GM18519 (cell line): Measurements from ENCODE around the gene PHLPP2.

ENCODE experiments used
- ATAC-seq: cut with Tn5 transposase; IDR thresholded peaks from one replicate; pipeline ENCODE4 v1.9.1; 2021; ENCODE audit warnings: mild to moderate bottlenecking, moderate library complexity; ENCODE audit not compliant: unreplicated experiment, low FRiP score

PHLPP2 gene, protein sequence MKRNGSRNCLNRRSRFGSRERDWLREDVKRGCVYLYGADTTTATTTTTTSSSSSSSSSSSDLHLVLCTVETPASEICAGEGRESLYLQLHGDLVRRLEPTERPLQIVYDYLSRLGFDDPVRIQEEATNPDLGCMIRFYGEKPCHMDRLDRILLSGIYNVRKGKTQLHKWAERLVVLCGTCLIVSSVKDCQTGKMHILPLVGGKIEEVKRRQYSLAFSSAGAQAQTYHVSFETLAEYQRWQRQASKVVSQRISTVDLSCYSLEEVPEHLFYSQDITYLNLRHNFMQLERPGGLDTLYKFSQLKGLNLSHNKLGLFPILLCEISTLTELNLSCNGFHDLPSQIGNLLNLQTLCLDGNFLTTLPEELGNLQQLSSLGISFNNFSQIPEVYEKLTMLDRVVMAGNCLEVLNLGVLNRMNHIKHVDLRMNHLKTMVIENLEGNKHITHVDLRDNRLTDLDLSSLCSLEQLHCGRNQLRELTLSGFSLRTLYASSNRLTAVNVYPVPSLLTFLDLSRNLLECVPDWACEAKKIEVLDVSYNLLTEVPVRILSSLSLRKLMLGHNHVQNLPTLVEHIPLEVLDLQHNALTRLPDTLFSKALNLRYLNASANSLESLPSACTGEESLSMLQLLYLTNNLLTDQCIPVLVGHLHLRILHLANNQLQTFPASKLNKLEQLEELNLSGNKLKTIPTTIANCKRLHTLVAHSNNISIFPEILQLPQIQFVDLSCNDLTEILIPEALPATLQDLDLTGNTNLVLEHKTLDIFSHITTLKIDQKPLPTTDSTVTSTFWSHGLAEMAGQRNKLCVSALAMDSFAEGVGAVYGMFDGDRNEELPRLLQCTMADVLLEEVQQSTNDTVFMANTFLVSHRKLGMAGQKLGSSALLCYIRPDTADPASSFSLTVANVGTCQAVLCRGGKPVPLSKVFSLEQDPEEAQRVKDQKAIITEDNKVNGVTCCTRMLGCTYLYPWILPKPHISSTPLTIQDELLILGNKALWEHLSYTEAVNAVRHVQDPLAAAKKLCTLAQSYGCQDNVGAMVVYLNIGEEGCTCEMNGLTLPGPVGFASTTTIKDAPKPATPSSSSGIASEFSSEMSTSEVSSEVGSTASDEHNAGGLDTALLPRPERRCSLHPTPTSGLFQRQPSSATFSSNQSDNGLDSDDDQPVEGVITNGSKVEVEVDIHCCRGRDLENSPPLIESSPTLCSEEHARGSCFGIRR (N-terminal part only)

DNA sequence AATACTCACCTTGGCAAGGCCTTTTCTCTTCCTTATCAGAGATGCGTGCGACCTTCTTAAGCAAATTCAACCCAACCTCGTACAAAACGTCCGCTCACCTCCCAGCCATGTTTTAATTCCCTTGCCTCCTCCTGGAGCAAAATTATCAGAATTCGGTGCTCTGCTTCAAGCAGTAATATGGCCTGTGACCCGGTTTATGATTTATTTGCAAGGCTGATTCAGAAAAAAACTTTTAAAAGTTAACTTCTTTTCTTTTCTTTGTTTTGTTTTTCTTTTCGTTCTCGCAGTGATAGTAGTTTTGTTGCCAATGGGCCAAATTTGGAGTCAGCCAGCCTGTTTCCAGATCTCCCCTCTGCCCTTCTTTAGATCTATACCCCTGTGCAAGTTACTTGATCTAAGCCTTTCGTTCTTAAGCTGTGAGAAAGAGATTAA is at the start of gene PHLPP2:
PHLPP2 (minus strand) TSS at position 382 of the 432 bp plus-strand sequence. CDS start 9,906 bp downstream, outside the sequence.
- ATAC-seq = no peak

DNA sequence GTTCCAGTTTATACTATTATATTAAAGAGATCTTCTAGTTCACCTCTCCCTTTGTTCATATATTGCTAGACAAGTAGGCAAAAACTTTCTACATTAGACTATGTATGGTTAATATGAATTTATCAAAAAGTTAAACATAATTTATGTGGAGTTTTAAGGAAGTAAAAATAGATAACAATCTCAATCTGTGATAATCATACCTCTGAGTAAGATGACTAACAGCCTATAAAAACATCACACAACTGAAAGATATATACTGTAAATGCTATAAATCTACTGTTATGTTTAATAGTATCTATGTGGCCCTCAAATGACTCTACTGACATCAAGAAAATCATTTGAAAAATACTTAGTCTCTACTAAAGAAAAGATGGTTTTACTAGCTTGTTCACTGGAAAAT is 47.1 kb upstream of the PHLPP2 start:
- ATAC-seq = no peak

DNA sequence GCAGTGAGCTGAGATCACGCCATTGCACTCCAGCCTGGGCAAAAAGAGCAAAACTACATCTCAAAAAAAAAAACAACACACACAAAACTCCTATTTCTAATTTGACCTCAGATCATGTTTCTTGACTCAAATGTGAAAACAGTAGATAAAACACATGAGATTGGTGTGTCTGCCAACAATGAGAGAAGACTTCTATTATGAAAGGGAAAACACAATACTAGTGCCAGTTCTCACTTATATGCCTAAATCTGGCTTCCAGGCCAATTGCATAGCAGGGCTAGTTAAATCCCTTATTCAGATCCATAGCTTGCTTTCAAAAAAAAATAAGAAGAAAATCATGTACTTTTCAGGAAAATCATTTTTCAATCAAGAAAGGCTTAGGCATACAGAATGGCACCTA is 44.7 kb upstream of the PHLPP2 start:
- no peak for ATAC-seq

DNA sequence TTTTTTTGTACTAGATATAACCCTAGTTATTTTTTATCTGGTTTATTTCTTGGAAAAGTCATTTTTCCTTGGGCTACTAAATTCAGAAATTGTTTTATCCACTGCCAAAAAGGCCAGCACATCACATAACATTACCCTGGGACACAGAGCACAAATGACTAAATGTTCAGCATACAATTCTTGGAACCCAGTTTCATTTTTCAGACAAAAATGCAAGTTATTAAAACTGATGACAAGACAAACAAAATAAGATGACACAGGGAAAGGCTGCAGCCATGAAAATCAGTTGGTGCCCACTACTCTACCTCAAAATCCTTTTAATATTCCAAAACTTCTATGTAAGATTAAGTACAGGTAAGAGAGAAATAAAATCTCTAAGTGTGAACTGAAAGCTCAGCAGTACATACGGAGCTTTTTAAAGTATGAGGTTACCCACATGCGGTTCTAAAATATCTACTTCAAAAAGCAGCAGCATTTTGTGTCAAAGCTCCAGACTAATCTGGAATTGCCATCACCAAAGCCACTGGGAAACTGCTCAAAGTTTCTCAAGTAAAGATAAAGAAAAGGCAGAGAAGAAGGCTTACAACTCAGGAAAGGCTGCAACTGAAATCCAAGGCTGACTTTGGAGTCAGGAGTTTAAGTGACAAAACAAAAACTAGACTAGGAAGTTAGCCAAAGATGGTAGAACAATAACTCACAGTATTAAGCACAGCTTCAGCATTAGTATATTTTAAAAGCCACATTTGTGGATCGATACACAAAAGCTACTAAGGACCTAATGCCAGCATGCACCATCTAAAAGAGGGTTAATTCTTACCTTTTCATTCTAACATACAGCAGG is 42.8 kb upstream of the PHLPP2 start:
- no peak for ATAC-seq

DNA sequence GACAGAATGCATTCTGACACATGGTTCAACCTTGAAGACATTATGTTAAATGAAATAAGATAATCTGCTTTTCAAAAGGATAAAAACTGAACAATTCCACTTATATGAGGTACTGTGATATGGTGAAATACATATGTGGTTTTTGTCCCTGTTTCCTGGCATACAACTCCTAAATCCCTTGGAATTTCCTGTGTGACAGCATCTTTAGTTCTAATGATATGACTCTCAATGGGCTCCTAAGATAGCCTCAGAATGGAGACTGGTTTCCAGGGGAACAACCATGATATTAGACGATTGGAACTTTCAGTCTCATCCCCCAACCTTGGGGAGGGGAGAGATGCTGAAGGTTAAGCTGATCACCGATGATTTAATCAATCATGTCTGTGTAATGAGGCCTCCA is 37.7 kb upstream of the PHLPP2 start:
- no peak for ATAC-seq

DNA sequence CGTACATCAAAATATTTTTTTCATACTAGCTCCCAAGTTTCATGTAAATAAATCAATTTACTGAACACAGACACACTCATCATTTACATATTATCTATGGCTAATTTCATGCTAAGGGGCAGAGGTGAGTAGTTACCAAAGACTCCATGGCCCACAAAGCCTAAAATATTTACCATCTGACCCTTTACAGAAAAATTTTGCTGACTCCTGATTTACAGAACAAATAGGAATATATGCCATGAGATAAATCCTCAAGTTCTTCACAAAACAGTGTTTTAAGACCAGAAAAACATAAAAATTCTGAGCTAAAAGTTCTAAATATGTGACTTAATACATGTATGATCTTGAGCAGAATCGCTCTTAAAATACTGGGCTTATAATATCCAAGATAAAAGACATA is 36.6 kb upstream of the PHLPP2 start:
- ATAC-seq = no peak

DNA sequence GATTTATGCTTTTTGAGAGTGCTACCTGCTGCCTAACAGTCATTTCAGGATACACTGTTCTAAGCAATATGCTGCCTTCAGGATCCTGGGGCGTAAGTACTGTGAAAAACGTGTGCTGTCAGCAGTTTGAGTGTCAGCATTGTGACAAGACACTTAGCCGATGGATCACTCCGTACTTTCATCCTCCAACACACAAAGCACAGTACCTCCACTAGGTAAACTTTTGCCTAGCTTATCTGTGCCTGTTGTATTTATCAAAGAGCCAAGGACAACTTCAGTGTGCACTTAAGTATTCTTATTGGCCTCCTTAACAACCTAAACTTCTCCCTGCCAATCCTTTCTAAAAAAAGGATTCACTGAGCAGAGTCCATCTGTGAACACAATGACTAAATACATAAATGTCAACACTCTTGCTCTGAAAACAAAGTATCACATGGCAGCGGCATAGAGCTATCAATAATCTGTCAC is 33.8 kb upstream of the PHLPP2 start:
- no peak for ATAC-seq

DNA sequence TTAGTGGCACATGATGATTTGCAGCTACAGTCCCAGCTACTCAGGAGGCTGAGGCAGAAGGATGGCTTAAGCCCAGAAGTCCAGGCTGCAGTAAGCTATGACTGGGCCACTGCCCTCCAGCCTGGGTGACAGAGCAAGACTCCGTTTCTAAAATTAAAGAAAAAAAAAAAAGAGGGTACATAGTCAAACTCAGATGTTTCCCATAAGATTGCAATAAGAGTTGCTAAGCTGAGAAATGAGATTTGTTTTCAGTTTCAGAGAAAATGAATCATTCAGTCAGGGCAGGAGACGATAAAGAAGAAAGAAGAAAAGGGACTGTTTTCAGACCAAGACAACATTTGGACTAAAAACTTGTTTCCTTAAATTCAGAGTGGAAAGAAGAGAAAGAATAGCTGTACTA is 30.2 kb upstream of the PHLPP2 start:
- no peak for ATAC-seq

DNA sequence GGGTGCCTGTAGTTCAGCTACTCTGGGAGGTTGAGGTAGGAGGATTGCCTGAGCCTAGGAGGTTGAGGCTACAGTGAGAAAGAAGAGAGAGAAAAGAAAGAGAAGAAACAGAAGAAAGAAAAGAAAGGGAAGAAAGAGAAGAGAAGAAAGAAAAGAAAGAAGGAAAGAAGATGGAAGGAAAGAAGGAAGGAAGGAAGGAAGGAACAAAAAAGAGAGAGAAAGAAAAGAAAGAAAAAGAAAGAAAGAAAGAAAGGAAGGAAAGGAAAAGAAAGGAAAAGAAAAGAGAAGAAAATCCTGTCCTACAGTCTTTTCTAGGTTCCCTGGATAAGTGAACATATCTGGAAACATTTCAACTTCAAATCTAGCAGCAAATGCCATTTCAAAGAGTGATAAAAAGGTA is 29.6 kb upstream of the PHLPP2 start:
- ATAC-seq = no peak

DNA sequence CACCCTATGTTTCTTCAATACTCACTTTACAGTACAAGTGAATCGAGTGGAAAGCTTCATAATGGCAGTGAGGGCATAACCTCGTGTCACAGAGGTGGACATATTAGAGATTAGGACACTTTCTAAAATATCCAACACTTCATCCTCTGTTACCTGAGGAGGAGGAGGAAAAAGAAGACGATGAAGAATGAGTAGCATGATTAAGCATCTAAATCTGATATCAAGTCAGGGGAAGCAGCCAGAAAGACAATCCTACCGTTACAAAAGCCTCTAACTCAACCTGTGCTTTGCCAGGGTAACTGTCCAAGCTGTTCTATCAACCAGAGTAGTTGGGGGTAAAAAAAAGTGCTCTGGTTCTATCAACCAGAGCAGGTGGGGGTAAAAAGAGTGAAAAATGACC is 23.7 kb upstream of the PHLPP2 start:
- ATAC-seq = no peak

DNA sequence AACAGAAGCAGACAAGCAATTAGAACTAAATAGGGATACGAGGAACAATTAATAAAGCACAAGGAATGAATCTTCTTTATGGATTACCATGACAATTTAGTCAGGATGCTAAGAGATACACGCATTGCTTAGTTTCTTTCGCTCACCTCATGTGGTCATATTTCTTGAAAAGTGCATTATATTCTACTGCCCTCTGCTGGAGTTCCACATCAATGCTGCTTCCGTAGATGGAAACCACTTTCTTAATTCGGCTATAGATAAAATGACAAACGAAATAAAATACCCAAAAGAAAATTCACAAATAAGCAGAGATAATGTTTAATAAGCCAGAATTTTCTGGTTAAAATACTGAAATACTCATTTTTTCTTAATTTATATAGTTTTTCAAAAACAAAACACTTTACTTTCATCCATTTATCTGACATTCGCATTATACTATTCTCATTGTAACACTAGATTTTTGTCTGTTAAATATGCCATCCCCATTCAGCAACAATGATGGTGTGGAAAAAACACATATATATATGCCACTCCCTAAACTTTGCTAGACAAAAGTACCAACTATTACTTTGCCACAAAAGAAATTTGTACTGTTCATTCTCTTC is 22.0 kb upstream of the PHLPP2 start:
- no peak for ATAC-seq

DNA sequence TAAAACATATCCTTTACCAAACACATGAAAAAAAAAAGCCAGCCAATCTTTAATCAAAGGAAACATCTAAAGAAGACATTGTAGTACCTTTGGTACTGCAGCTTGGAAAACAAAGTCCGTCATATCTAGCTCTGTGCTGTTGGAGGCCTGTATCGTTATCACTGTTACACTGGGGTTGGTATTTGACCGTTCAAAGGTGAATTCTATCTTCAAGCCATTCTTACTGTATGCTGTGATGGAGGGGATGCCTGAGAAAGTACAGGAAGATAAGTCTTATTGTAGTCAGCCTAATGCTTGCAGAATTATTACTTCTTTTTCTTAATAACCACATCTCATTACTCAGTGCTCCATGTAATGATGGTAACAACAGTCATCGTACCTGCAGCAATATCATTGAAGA is 14.4 kb upstream of the PHLPP2 start:
- no peak for ATAC-seq

DNA sequence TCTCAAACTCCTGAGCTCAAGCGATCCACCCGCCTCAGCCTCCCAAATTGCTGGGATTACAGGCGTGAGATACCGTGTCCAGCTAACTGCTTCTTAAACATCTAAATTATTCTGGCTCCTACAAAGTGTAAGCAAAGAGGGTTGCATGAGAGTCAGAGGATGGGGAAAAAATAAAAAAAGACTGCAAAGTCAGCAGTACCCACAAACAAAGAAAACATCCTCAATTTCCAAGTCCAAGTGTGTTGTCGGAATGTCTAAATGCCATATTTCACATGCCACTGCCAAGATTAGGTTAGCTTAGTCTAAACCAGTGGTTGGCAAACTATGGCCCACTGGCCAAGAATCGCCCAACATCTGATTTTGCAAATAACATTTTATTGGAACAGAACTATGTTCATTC is 13.0 kb upstream of the PHLPP2 start:
- ATAC-seq = no peak

DNA sequence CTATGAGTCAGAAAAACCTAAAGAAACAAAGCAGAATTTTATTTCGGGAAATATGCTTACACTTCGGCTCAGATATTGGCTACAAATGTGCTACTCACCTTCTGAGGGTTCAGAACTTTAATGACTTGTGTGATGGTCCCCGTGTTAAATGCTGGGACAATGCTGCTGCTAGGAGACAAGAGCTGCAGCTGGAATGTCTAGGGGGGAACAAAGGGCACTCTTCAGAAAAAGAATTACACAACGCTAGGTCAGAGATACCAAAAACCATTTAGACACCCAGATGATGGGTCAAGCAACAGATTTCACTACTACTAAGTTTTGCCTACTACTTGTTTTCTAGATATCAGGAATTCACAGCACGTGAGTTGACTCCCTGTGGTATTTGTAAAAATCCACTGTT is 10.0 kb upstream of the PHLPP2 start:
- ATAC-seq = no peak

DNA sequence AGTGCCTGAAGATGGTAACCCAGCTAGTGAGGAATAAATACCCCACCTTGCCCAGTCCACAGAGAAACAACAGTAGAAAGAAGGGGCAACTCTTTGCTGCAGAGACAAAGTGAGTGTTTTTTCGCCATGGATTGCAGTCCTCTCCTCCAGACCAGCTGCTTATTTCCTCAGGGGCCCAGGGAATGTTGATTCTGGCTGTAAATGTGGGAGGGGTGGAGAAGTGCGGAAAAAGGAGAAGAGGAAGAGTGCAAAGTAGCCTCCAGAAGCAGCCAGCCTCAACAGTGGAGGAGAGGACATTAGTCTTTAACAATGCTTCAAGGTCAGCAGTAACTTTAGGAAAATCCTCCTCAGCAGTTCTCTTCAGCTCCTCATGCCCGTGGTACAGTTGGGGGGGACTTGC is 8.1 kb upstream of the PHLPP2 start:
- no peak for ATAC-seq

DNA sequence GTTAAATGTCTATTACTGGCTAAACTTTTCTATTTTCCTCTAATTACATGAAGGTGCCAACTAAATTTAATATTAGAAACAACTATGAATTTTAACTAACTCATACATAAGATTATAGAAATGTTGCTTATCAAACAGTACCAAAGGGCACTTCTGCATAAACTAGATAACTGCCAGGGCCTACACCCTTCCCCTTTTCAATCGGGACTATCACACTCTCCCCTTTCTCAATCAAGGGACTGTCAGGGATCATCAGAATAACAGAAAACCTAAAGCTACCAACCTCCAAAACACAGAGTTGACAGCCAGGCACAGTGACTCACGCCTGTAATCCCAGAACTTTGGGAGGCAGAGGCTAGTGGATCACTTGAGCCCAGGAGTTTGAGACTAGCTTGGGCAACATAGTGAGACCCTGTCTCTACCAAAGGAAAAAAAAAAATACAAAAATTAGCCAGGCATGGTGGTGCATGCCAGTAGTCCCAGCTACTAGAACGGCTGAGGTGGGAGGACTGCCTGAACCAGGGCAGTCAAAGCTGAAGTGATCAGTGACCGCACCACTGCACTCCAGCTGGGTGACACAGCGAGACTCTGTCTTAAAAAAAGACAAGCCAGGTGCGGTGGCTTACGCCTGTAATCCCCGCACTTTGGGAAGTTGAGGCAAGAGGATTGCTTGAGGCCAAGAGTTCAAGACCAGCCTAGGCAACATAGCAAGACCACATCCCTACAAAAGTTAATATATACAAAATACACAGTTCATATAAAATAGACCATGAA is 3.2 kb upstream of the PHLPP2 start:
- no peak for ATAC-seq

DNA sequence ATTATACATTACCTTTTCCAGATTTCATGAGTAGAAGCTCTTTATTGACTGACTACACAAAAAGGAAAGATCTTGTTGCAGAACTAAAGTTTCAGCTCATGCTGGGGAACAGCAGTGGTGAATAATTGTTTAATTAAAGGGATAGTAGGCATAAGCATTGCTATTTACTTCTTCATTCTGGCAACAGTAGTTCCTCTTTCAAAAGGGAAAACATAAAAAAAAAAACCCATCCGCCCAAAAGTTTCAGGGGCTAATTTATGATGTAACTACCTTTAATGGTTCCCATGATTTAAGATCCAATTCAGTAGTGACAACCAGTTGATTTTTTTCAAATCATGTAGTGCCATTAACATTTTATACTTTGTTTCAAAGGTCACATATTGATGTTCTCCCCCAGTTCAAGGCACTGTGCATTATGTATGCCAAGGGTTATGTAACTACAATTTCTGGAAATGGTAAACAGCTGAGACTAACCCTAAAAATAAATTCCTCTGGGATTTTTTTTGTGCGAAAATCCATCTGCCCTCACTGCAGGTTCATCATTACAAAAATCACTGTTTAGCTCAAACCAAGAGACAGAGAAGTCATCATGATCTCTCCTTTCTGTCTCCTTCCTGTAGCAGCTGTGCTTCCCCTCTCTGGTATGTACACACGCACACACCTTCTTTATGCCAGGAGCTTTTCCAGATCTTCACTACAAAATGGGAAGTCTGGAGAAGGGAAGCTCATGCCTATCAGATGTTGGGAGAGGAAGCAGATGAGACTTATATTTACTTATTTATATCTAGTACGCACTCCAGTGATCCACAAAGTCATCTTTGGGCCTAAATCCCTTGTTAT is 2.2 kb upstream of the PHLPP2 start:
- ATAC-seq = no peak
